HG03095 (cell line): ENCODE results near the gene SCFD1.
A peak's percentile ranks its signal among the peaks of the same experiment; 100 is the strongest.
"Not testable (repeated sequence)": the region's sequence is repeated elsewhere in the genome, so short reads cannot be mapped to it uniquely, and the experiment has no call there.

Experiments used
- ATAC-seq: cut with Tn5 transposase; IDR thresholded peaks from one replicate; pipeline ENCODE4 v1.9.1; 2021; ENCODE audit warnings: moderate library complexity; ENCODE audit not compliant: unreplicated experiment

The SCFD1 gene

GRCh38 chr14:30610787-30611343 is 11.3 kb upstream of the SCFD1 start:
- no peak for ATAC-seq

- ATAC-seq = no peak
Measured at GRCh38 chr14:30614155-30614554, 8.0 kb upstream of the SCFD1 start.

- peak; percentile 42 for ATAC-seq
Measured at GRCh38 chr14:30620178-30620577, 1.9 kb upstream of the SCFD1 start.

GRCh38 chr14:30621354-30621939 is 672 bp upstream of the SCFD1 start:
- ATAC-seq = peak; percentile 7

GRCh38 chr14:30623412-30624131 is 1.5 kb downstream of the SCFD1 start:
- ATAC-seq = no peak

GRCh38 chr14:30624132-30624423 is 2.0 kb downstream of the SCFD1 start:
- ATAC-seq = no peak

- ATAC-seq = no peak
Measured at GRCh38 chr14:30625533-30625932, 3.4 kb downstream of the SCFD1 start.

- not testable (repeated sequence) for ATAC-seq
Measured at GRCh38 chr14:30629432-30629831, 7.3 kb downstream of the SCFD1 start.

- no peak for ATAC-seq
Measured at GRCh38 chr14:30630248-30630647, 8.1 kb downstream of the SCFD1 start.

- no peak for ATAC-seq
Measured at GRCh38 chr14:30632730-30633129, 10.6 kb downstream of the SCFD1 start.

GRCh38 chr14:30638926-30639325 is 16.8 kb downstream of the SCFD1 start:
- ATAC-seq = no peak

GRCh38 chr14:30641207-30641606 is 19.1 kb downstream of the SCFD1 start:
- ATAC-seq = no peak

- ATAC-seq = not testable (repeated sequence)
Measured at GRCh38 chr14:30644462-30644861, 22.3 kb downstream of the SCFD1 start.

GRCh38 chr14:30645600-30645999 is 23.5 kb downstream of the SCFD1 start:
- ATAC-seq = no peak

- ATAC-seq = no peak
Measured at GRCh38 chr14:30648471-30648870, 26.4 kb downstream of the SCFD1 start.

- no peak for ATAC-seq
Measured at GRCh38 chr14:30651937-30652336, 29.8 kb downstream of the SCFD1 start.

- no peak for ATAC-seq
Measured at GRCh38 chr14:30655124-30655523, 33.0 kb downstream of the SCFD1 start.

GRCh38 chr14:30655658-30656057 is 33.5 kb downstream of the SCFD1 start:
- ATAC-seq = no peak

GRCh38 chr14:30656190-30656632 is 34.1 kb downstream of the SCFD1 start:
- no peak for ATAC-seq

GRCh38 chr14:30657050-30657449 is 34.9 kb downstream of the SCFD1 start:
- no peak for ATAC-seq

- no peak for ATAC-seq
Measured at GRCh38 chr14:30657606-30658163, 35.6 kb downstream of the SCFD1 start.

- ATAC-seq = no peak
Measured at GRCh38 chr14:30658645-30659044, 36.5 kb downstream of the SCFD1 start.
